HEK293T (cell line): ENCODE data around the gene RAB6C.
"Not testable (repeated sequence)": the region's sequence is repeated elsewhere in the genome, so short reads cannot be mapped to it uniquely, and the experiment has no call there.

Source experiments
- CTCF ChIA-PET: fragments of 350-600 bp; formaldehyde crosslinking; extraction: SDS; loops from one replicate; lab custom pipeline; 2021; ENCODE audit warnings: antibody characterized with exemption, inconsistent platforms; lab: Yijun Ruan, JAX
- POLR2A ChIA-PET: fragments of 350-600 bp; formaldehyde crosslinking; extraction: SDS; loops from one replicate; lab custom pipeline; 2020; ENCODE audit warnings: antibody characterized with exemption, inconsistent platforms; lab: Yijun Ruan, JAX
- DNase-seq: peaks from one replicate; pipeline ENCODE4 v3.0.0; 2012; ENCODE audit warnings: mixed read lengths; ENCODE audit errors: extremely low spot score
- ARNT ChIP-seq: fragments of 450-650 bp; IDR thresholded peaks from 2 replicates; pipeline ENCODE4 v1.6.1; 2017; ENCODE audit warnings: mild to moderate bottlenecking
- BHLHE40 ChIP-seq: fragments of 450-650 bp; IDR thresholded peaks from 2 replicates; pipeline ENCODE4 v1.6.1; 2016; ENCODE audit warnings: mild to moderate bottlenecking, moderate library complexity, borderline replicate concordance
- CTBP1 ChIP-seq: fragments of 450-650 bp; IDR thresholded peaks from 2 replicates; pipeline ENCODE4 v1.6.1; 2016; ENCODE audit warnings: borderline replicate concordance
- ELF4 ChIP-seq: fragments of 450-650 bp; IDR thresholded peaks from 2 replicates; pipeline ENCODE4 v1.6.1; 2017; ENCODE audit warnings: antibody characterized with exemption
- FOXA1 ChIP-seq: fragments of 450-650 bp; IDR thresholded peaks from 2 replicates; pipeline ENCODE4 v1.6.1; 2016; ENCODE audit warnings: mild to moderate bottlenecking
- FOXK2 ChIP-seq: fragments of 450-650 bp; IDR thresholded peaks from 2 replicates; pipeline ENCODE4 v1.6.1; 2016; ENCODE audit warnings: mild to moderate bottlenecking
- FOXM1 ChIP-seq: fragments of 450-650 bp; IDR thresholded peaks from 2 replicates; pipeline ENCODE4 v1.6.1; 2017; ENCODE audit warnings: mild to moderate bottlenecking, borderline replicate concordance
- HDGF ChIP-seq: fragments of 450-650 bp; IDR thresholded peaks from 2 replicates; pipeline ENCODE4 v1.6.1; 2017; ENCODE audit warnings: antibody characterized with exemption, borderline replicate concordance
- L3MBTL2 ChIP-seq: fragments of 450-650 bp; conservative IDR thresholded peaks from 2 replicates; pipeline ENCODE4 v1.6.1; 2016; ENCODE audit warnings: mild to moderate bottlenecking
- LEF1 ChIP-seq: fragments of 450-650 bp; IDR thresholded peaks from 2 replicates; pipeline ENCODE4 v1.6.1; 2017; ENCODE audit warnings: mild to moderate bottlenecking, borderline replicate concordance
- NFRKB ChIP-seq: fragments of 450-650 bp; IDR thresholded peaks from 2 replicates; pipeline ENCODE4 v1.6.1; 2016; ENCODE audit warnings: mild to moderate bottlenecking, moderate library complexity
- PKNOX1 ChIP-seq: fragments of 450-650 bp; IDR thresholded peaks from 2 replicates; pipeline ENCODE4 v1.6.1; 2016
- SP1 ChIP-seq: fragments of 450-650 bp; IDR thresholded peaks from 2 replicates; pipeline ENCODE4 v1.6.1; 2017
- SUZ12 ChIP-seq: fragments of 450-650 bp; IDR thresholded peaks from 2 replicates; pipeline ENCODE4 v1.6.1; 2016; ENCODE audit warnings: mild to moderate bottlenecking
- TARDBP ChIP-seq: fragments of 450-650 bp; IDR thresholded peaks from 2 replicates; pipeline ENCODE4 v1.6.1; 2016
- ZNF384 ChIP-seq: fragments of 450-650 bp; IDR thresholded peaks from 2 replicates; pipeline ENCODE4 v1.6.1; 2016

Gene RAB6C

GRCh38 chr2:129979629-129980155 is at the start of gene RAB6C:
Gene RAB6C, plus strand, starts transcription at chr2:129979666. Its CDS starts 450 bp downstream, at chr2:129980116.
- peak; percentile 32 for DNase-seq
- CTCF ChIA-PET, result not testable (repeated sequence)

GRCh38 chr2:129930451-129930850 is 49.0 kb upstream of the RAB6C start:
- TF ChIP-seq FOXM1 (no peak), LEF1 (no peak), CTBP1 (no peak), ZNF384 (no peak), ELF4 (no peak), FOXA1 (no peak), L3MBTL2 (no peak)
- POLR2A ChIA-PET, result no interaction called here
- CTCF ChIA-PET, result interaction anchor here (0.6 kb wide), 1 partner anchor 22 kb away, joined by 3 read pairs; no protein-coding TSS in a partner anchor
- no peak for DNase-seq

More at GRCh38 chr2:129979629-129980155, at the start of gene RAB6C:
- POLR2A ChIA-PET, result not testable (repeated sequence)

- DNase-seq, POLR2A ChIA-PET: not testable (repeated sequence)
- CTCF ChIA-PET, result interaction anchor here (1.2 kb wide), 1 partner anchor 10 kb away, joined by 4 read pairs; no protein-coding TSS in a partner anchor
These were observed 46.1 kb upstream of the RAB6C start for GRCh38 chr2:129933387-129933786.

- DNase-seq, result no peak
- POLR2A ChIA-PET, result no interaction called here
- CTCF ChIA-PET, result interaction anchor here (1.2 kb wide), 1 partner anchor 10 kb away, joined by 4 read pairs; no protein-coding TSS in a partner anchor
- TF ChIP-seq PKNOX1, result no peak
- no peak for TF ChIP-seq ZNF384
- TF ChIP-seq CTBP1, result no peak
- TF ChIP-seq ARNT, result no peak
- TF ChIP-seq BHLHE40, result no peak
- no peak for TF ChIP-seq FOXA1
- TF ChIP-seq SUZ12, result no peak
- no peak for TF ChIP-seq L3MBTL2
- TF ChIP-seq FOXM1, result no peak
- TF ChIP-seq LEF1, result no peak
- TF ChIP-seq ELF4, result no peak
- no peak for TF ChIP-seq TARDBP
- TF ChIP-seq HDGF, result no peak
These were observed 45.2 kb upstream of the RAB6C start for GRCh38 chr2:129934044-129934822.

- TF ChIP-seq L3MBTL2, result no peak
- no peak for TF ChIP-seq BHLHE40
- TF ChIP-seq FOXK2, result no peak
- no peak for TF ChIP-seq FOXA1
- no peak for TF ChIP-seq CTBP1
- no peak for TF ChIP-seq ARNT
- TF ChIP-seq SP1, result no peak
- TF ChIP-seq FOXM1, result no peak
- no peak for TF ChIP-seq ZNF384
- no peak for TF ChIP-seq NFRKB
- no peak for TF ChIP-seq LEF1
- no peak for TF ChIP-seq HDGF
- no peak for TF ChIP-seq PKNOX1
- no peak for TF ChIP-seq ELF4
- no peak for TF ChIP-seq TARDBP
- DNase-seq, result no peak
- ChIA-PET CTCF (no interaction called here), POLR2A (no interaction called here)
These were observed 44.3 kb upstream of the RAB6C start for GRCh38 chr2:129935118-129935517.

- DNase-seq, result peak; percentile 53
- TF ChIP-seq NFRKB (no peak), PKNOX1 (0 out of 2 replicates have a peak, but pooled peaks have one; percentile 15)
- CTCF ChIA-PET, result interaction anchor here (0.9 to 1.2 kb wide), 3 partner anchors 9 to 394 kb away, joined by 3 to 8 read pairs (median 6); no protein-coding TSS in a partner anchor
- POLR2A ChIA-PET, result no interaction called here
These were observed 43.0 kb upstream of the RAB6C start for GRCh38 chr2:129936334-129936934.

- CTCF ChIA-PET, POLR2A ChIA-PET, DNase-seq: not testable (repeated sequence)
These were observed 40.5 kb upstream of the RAB6C start for GRCh38 chr2:129938850-129939471.

DNA sequence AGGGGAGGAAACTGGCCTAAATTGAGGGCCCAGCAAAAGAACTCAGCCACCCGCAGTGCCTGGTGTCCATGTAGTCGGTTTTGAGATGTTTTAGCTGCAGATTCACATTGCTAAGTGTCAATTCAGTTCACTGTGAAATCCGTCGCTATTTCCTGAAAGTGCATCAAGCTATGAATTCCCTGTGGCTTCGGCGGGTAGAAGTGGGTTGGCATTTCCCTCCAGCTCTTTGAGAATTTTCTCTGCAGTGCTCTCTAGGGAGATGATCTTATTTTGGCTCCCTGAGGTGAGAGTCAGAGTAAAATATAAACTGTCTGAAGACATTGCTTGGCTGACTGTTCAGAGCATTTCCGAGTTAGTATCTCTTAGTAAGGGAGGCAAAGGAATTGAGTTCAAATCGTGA is 36.0 kb upstream of the RAB6C start:
- CTCF ChIA-PET, result not testable (repeated sequence)

More for the DNA sequence above, 36.0 kb upstream of the RAB6C start:
- DNase-seq, POLR2A ChIA-PET: not testable (repeated sequence)
